Panc1 (cell line): ENCODE measurements around the gene ENTPD6. TPM values are rescaled to one million over a fixed set of nuclear protein-coding genes. Genes with fewer than 3 reads are reported as not detected.

Experiments
- ATAC-seq: fragments of 200-7000 bp; cut with Tn5 transposase; 2 replicates; pipeline ENCODE4 v1.9.1; 2020; ENCODE audit warnings: mild to moderate bottlenecking, moderate library complexity
- BruUV-seq: library from RNA; stranded (reverse); fragments of 400-500 nt; replicated peaks from 2 replicates; lab custom pipeline; 2021; lab: Mats Ljungman, UMichigan
- CTCF ChIA-PET: fragments of 300-600 bp; sonication (Branson Sonifier 250); formaldehyde crosslinking; loops from one replicate; lab custom pipeline; 2022; ENCODE audit warnings: antibody characterized with exemption; lab: Charles Lee
- POLR2A ChIA-PET: fragments of 300-600 bp; sonication (Branson Sonifier 250); formaldehyde crosslinking; loops from one replicate; lab custom pipeline; 2022; ENCODE audit warnings: antibody characterized with exemption; lab: Charles Lee
- DNase-seq: peaks from one replicate; pipeline ENCODE4 v3.0.0-alpha.2; 2010; ENCODE audit warnings: low read depth, low spot score
- H3K27ac ChIP-seq: 2 replicates; pipeline ENCODE4 v1.5.1; 2011; ENCODE audit warnings: mild to moderate bottlenecking, low read length, inconsistent platforms
- H3K27me3 ChIP-seq: fragments of 200-500 bp; sonication (Bioruptor generic); 2 replicates; pipeline ENCODE4 v1.6.0; 2014; ENCODE audit warnings: low read length, inconsistent platforms; ENCODE audit not compliant: control insufficient read depth, insufficient read depth
- H3K36me3 ChIP-seq: fragments of 200-500 bp; sonication (Bioruptor generic); 2 replicates; pipeline ENCODE4 v1.5.1; 2014; ENCODE audit warnings: inconsistent platforms, mild to moderate bottlenecking, low read length, moderate library complexity; ENCODE audit not compliant: control insufficient read depth, insufficient read depth
- H3K4me1 ChIP-seq: 2 replicates; pipeline ENCODE4 v1.5.1; 2011; ENCODE audit warnings: inconsistent platforms, mild to moderate bottlenecking, low read length, moderate library complexity; ENCODE audit not compliant: control insufficient read depth, insufficient read depth
- H3K4me3 ChIP-seq, 2 experiments: 2 replicates each; pipeline ENCODE4 v1.5.1; 2011 to 2012; ENCODE audit warnings: low read depth in 2 of 2, low read length in 2 of 2, mild to moderate bottlenecking in 2 of 2, inconsistent platforms in 1 of 2, moderate library complexity in 1 of 2
- H3K9me3 ChIP-seq: fragments of 200-500 bp; sonication (Bioruptor generic); 2 replicates; pipeline ENCODE4 v1.5.1; 2014; ENCODE audit warnings: low read depth, mild to moderate bottlenecking, inconsistent platforms, low read length, moderate library complexity; ENCODE audit not compliant: control insufficient read depth, insufficient read depth
- CTCF ChIP-seq: fragments of 450-650 bp; IDR thresholded peaks from 2 replicates; pipeline ENCODE4 v1.5.1; 2017; ENCODE audit warnings: mild to moderate bottlenecking
- POLR2AphosphoS5 ChIP-seq: IDR thresholded peaks from 2 replicates; pipeline ENCODE4 v1.6.1; 2012; ENCODE audit warnings: mild to moderate bottlenecking, low read depth, low read length, moderate library complexity
- REST ChIP-seq, 2 experiments: IDR thresholded peaks; 2 replicates each; pipeline ENCODE4 v1.6.1; 2011 to 2012; ENCODE audit warnings: low read depth in 2 of 2, control low read depth in 1 of 2, low read length in 1 of 2, mild to moderate bottlenecking in 1 of 2, moderate library complexity in 1 of 2; ENCODE audit not compliant: insufficient read depth in 1 of 2
- SIN3A ChIP-seq: IDR thresholded peaks from 2 replicates; pipeline ENCODE4 v1.6.1; 2012; ENCODE audit warnings: low read depth, mild to moderate bottlenecking, low read length, moderate library complexity, borderline replicate concordance; ENCODE audit not compliant: insufficient read depth
- TCF7L2 ChIP-seq: IDR thresholded peaks from 2 replicates; pipeline ENCODE4 v1.6.1; 2011; ENCODE audit warnings: mild to moderate bottlenecking, low read depth, low read length, inconsistent platforms
- in situ Hi-C: cut with HindIII; loops from 2 replicates; pipeline ENCODE4 v1.10.0; 2016; ENCODE audit warnings: low sequenced_read_pairs, low pct_unique_long_range_greater_than_20kb
- intact Hi-C: fragments of 100-400 bp; cut with micrococcal nuclease; formaldehyde crosslinking; loops from one replicate; pipeline ENCODE4 v1.10.0; 2022; ENCODE audit not compliant: unreplicated experiment
- total RNA-seq: library from RNA; stranded (reverse); gene quantifications from one replicate; pipeline ENCODE4 v1.2.1, GENCODE V29; 2021; ENCODE audit not compliant: unreplicated experiment

The ENTPD6 gene
- total RNA-seq, 1 experiment from 2014 or later = 108 TPM

GRCh38 chr20:25205277-25206062, 10.0 kb downstream of the ENTPD6 start:
- ATAC-seq = peak; percentile 66
- Histone ChIP-seq H3K27ac (0 out of 2 replicates have a peak overlapping the region, but pooled peaks have one; percentile 18), H3K4me3 (no peak overlapping the region), H3K4me1 (peaks cover 13% of the 10 kb centered on the region), H3K27me3 (no peaks in the 10 kb centered on the region), H3K36me3 (0 out of 2 replicates have a peak, but pooled peaks cover 3% of the 10 kb centered on the region), H3K9me3 (no peaks in the 10 kb centered on the region)
- no peak for TF ChIP-seq TCF7L2
- TF ChIP-seq CTCF = no peak
- no peak for TF ChIP-seq REST (IDR thresholded peaks at IDR 0.05; ENCODE audit: insufficient read depth in 1 of 2, low read depth in 2 of 2, low read length in 1 of 2)
- TF ChIP-seq SIN3A = no peak
- TF ChIP-seq POLR2AphosphoS5 = no peak
- no peak for DNase-seq
- BruUV-seq = no TSS peak
- intact Hi-C loops (no loop called here), in situ Hi-C loops (no loop called here)
- CTCF ChIA-PET = no interaction called here
- POLR2A ChIA-PET = no interaction called here

- no peaks in the 10 kb centered on the region for H3K27me3 ChIP-seq
- BruUV-seq = no TSS peak
- CTCF ChIA-PET = no interaction called here
- TF ChIP-seq REST (IDR thresholded peaks at IDR 0.05; ENCODE audit: insufficient read depth in 1 of 2, low read depth in 2 of 2, low read length in 1 of 2) (no peak), CTCF (no peak), TCF7L2 (no peak), POLR2AphosphoS5 (no peak), SIN3A (no peak)
- in situ Hi-C loops = no loop called here
- no peak for ATAC-seq
- intact Hi-C loops = no loop called here
- no peak for DNase-seq
- no peaks in the 10 kb centered on the region for H3K9me3 ChIP-seq
- peaks cover 5% of the 10 kb centered on the region; the same call in 1 of the 2 replicates for H3K36me3 ChIP-seq
- peaks cover 13% of the 10 kb centered on the region for H3K4me1 ChIP-seq
- POLR2A ChIA-PET = no interaction called here
- H3K27ac ChIP-seq = no peak overlapping the region
- no peak overlapping the region for H3K4me3 ChIP-seq
Observed at GRCh38 chr20:25206063-25206403, 10.5 kb downstream of the ENTPD6 start.
